Liver (tissue), 9 donors: Measurements from ENCODE around the gene HLA-A. TPM values are rescaled to one million over a fixed set of nuclear protein-coding genes. Genes with fewer than 3 reads are reported as not detected.
A peak's percentile ranks its signal among the peaks of the same experiment; 100 is the strongest.

Source experiments
- DNase-seq: peaks from one replicate; pipeline ENCODE4 v3.0.0-alpha.2; 2017; ENCODE audit warnings: low spot score
- H3K27ac ChIP-seq, 2 donors: one replicate each; pipeline ENCODE4 v1.7.0; 2013; ENCODE audit warnings: inconsistent platforms in 2 of 2, low read length in 2 of 2, control low read depth in 1 of 2, low read depth in 1 of 2, mild to moderate bottlenecking in 1 of 2
- H3K27me3 ChIP-seq, 4 donors: one replicate each; pipeline versions ENCODE4 v1.6.1 to v1.7.0; 2013; ENCODE audit warnings: low read length in 3 of 4, inconsistent platforms in 1 of 4, mild to moderate bottlenecking in 1 of 4, moderate library complexity in 1 of 4; ENCODE audit not compliant: control insufficient read depth in 4 of 4, insufficient read depth in 4 of 4
- H3K36me3 ChIP-seq, 4 donors: one replicate each; pipeline versions ENCODE4 v1.6.1 to v1.7.0; 2013; ENCODE audit warnings: low read length in 3 of 4, mild to moderate bottlenecking in 3 of 4, low read depth in 1 of 4, moderate library complexity in 1 of 4; ENCODE audit not compliant: control insufficient read depth in 4 of 4, insufficient read depth in 3 of 4
- H3K4me1 ChIP-seq, 4 donors: one replicate each; pipeline versions ENCODE4 v1.6.1 to v1.7.0; 2013; ENCODE audit warnings: low read length in 3 of 4, mild to moderate bottlenecking in 3 of 4, moderate library complexity in 1 of 4; ENCODE audit not compliant: control insufficient read depth in 4 of 4, insufficient read depth in 4 of 4
- H3K4me3 ChIP-seq, 3 donors: one replicate each; pipeline versions ENCODE4 v1.6.1 to v1.7.0; 2013; ENCODE audit warnings: low read length in 3 of 3, control low read depth in 1 of 3, low read depth in 1 of 3, mild to moderate bottlenecking in 1 of 3
- H3K9ac ChIP-seq, 2 donors: one replicate each; pipeline ENCODE4 v1.7.0; 2013; ENCODE audit warnings: low read length in 2 of 2, mild to moderate bottlenecking in 2 of 2, moderate library complexity in 2 of 2, control low read depth in 1 of 2, low read depth in 1 of 2
- H3K9me3 ChIP-seq, 4 donors: one replicate each; pipeline versions ENCODE4 v1.6.1 to v1.7.0; 2013; ENCODE audit warnings: low read length in 3 of 4; ENCODE audit not compliant: control insufficient read depth in 4 of 4
- CTCF ChIP-seq: fragments of 150-350 bp; IDR thresholded peaks from 2 replicates; pipeline ENCODE4 v1.5.1; 2017; ENCODE audit warnings: improper control_type of control experiment, low read depth, low read length; ENCODE audit not compliant: missing input control
- FOXA1 ChIP-seq: IDR thresholded peaks from 2 replicates; pipeline ENCODE4 v1.6.1; 2016; ENCODE audit warnings: antibody characterized with exemption
- GABPA ChIP-seq, 2 donors: IDR thresholded peaks in 1 of 2; conservative IDR thresholded peaks in 1 of 2; 2 replicates each; pipeline ENCODE4 v1.6.1; 2016; ENCODE audit warnings: antibody characterized with exemption in 2 of 2, mild to moderate bottlenecking in 1 of 2, moderate library complexity in 1 of 2
- HNF4A ChIP-seq, 2 donors: conservative IDR thresholded peaks; 2 replicates each; pipeline ENCODE4 v1.6.1; 2016; ENCODE audit warnings: antibody characterized with exemption in 2 of 2, mild to moderate bottlenecking in 2 of 2
- HNF4G ChIP-seq: IDR thresholded peaks from 2 replicates; pipeline ENCODE4 v1.6.1; 2016; ENCODE audit warnings: antibody characterized with exemption
- JUND ChIP-seq, 2 donors: IDR thresholded peaks; 2 replicates each; pipeline ENCODE4 v1.6.1; 2016; ENCODE audit warnings: antibody characterized with exemption in 2 of 2
- RAD21 ChIP-seq, 2 donors: IDR thresholded peaks; 2 replicates each; pipeline ENCODE4 v1.6.1; 2016; ENCODE audit warnings: antibody characterized with exemption in 2 of 2, mild to moderate bottlenecking in 2 of 2
- RXRA ChIP-seq, 2 donors: IDR thresholded peaks; 2 replicates each; pipeline ENCODE4 v1.6.1; 2017 to 2018; ENCODE audit warnings: antibody characterized with exemption in 2 of 2, mild to moderate bottlenecking in 1 of 2
- SP1 ChIP-seq: IDR thresholded peaks from 2 replicates; pipeline ENCODE4 v1.6.1; 2018; ENCODE audit warnings: antibody characterized with exemption, mild to moderate bottlenecking
- TAF1 ChIP-seq: conservative IDR thresholded peaks from 2 replicates; pipeline ENCODE4 v1.6.1; 2016; ENCODE audit warnings: antibody characterized with exemption, mild to moderate bottlenecking
- YY1 ChIP-seq: IDR thresholded peaks from 2 replicates; pipeline ENCODE4 v1.6.1; 2016; ENCODE audit warnings: antibody characterized with exemption, mild to moderate bottlenecking
- ZBTB33 ChIP-seq: IDR thresholded peaks from 2 replicates; pipeline ENCODE4 v1.6.1; 2016; ENCODE audit warnings: antibody characterized with exemption
- WGBS: extraction: QIAGEN DNeasy Blood & Tissue Kit; methylation state at CpG from one replicate; pipeline ENCODE4 v1.1.7; 2013; 5-methylcytosine and 5-hydroxymethylcytosine counted together
- polyA plus RNA-seq, 2 donors: library from polyadenylated mRNA; stranded (reverse) in 1 of 2; unstranded in 1 of 2; fragments of 200-250 nt in 1 of 2; fragments of >200 nt in 1 of 2; fragmentation: Nextera tagmentation in 1 of 2; extraction: Ambion mirVana in 1 of 2; gene quantifications; one replicate each; pipeline versions ENCODE4 v1.2.1 to v1.2.3, GENCODE V29; 2013 to 2015
- total RNA-seq, 2 donors: library from RNA; depleted of rRNA; stranded (reverse); fragments of >200 nt; gene quantifications; one replicate each; pipeline ENCODE4 v1.2.3, GENCODE V29; 2014
- TF ChIP-seq, protein P1 (sequence below): IDR thresholded peaks from 2 replicates; pipeline ENCODE4 v1.6.1; 2016; ENCODE audit warnings: antibody characterized with exemption, mild to moderate bottlenecking
- donor health status: healthy.
- donor health status: healthy.
- donor health status: healthy.
- donor health status: healthy.
- donor health status: healthy.

The HLA-A gene
- total RNA-seq (100 to 1,000 TPM; 145 to 191 TPM), polyA plus RNA-seq (100 to 1,000 TPM; 256 to 321 TPM)

DNA sequence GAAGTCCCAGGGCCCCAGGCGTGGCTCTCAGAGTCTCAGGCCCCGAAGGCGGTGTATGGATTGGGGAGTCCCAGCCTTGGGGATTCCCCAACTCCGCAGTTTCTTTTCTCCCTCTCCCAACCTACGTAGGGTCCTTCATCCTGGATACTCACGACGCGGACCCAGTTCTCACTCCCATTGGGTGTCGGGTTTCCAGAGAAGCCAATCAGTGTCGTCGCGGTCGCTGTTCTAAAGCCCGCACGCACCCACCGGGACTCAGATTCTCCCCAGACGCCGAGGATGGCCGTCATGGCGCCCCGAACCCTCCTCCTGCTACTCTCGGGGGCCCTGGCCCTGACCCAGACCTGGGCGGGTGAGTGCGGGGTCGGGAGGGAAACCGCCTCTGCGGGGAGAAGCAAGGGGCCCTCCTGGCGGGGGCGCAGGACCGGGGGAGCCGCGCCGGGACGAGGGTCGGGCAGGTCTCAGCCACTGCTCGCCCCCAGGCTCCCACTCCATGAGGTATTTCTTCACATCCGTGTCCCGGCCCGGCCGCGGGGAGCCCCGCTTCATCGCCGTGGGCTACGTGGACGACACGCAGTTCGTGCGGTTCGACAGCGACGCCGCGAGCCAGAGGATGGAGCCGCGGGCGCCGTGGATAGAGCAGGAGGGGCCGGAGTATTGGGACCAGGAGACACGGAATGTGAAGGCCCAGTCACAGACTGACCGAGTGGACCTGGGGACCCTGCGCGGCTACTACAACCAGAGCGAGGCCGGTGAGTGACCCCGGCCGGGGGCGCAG is at the start of gene HLA-A:
Gene HLA-A, plus strand, starts transcription at position 258 of the 778 bp plus-strand sequence. Its CDS starts 22 bp downstream, at position 280.
- Histone ChIP-seq H3K36me3 (peaks cover 2 to 9% (median 7%) of the 10 kb centered on the region in 4 donors), H3K9ac (peak within 1 kb of the TSS; percentile 82 to 99), H3K27ac (peak within 1 kb of the TSS; percentile 74 to 86), H3K4me1 (peaks cover 0 to 17% (median 4%) of the 10 kb centered on the region in 4 donors), H3K27me3 (no peaks in the 10 kb centered on the region), H3K4me3 (peak within 1 kb of the TSS; percentile 62 to 70 (median 68)), H3K9me3 (no peaks in the 10 kb centered on the region)
- WGBS: under 1% methylated on average over 68 of the region's 68 CpGs
- TF ChIP-seq GABPA (IDR thresholded peaks at IDR 0.05 in 1 of 2, conservative IDR thresholded peaks at IDR 0.05 in 1 of 2) (no peak), HNF4A (conservative IDR thresholded peaks at IDR 0.05) (peak; percentile 9 to 26), YY1 (peak; percentile 56), FOXA1 (no peak), HNF4G (no peak), TAF1 (peak; percentile 96), RXRA (IDR thresholded peaks at IDR 0.05) (peak in 1 of 2 donors; percentile 10), RAD21 (IDR thresholded peaks at IDR 0.05) (peak; percentile 23 to 24), CTCF (no peak), SP1 (peak; percentile 36), JUND (IDR thresholded peaks at IDR 0.05) (no peak)
- TF ChIP-seq, protein P1, sequence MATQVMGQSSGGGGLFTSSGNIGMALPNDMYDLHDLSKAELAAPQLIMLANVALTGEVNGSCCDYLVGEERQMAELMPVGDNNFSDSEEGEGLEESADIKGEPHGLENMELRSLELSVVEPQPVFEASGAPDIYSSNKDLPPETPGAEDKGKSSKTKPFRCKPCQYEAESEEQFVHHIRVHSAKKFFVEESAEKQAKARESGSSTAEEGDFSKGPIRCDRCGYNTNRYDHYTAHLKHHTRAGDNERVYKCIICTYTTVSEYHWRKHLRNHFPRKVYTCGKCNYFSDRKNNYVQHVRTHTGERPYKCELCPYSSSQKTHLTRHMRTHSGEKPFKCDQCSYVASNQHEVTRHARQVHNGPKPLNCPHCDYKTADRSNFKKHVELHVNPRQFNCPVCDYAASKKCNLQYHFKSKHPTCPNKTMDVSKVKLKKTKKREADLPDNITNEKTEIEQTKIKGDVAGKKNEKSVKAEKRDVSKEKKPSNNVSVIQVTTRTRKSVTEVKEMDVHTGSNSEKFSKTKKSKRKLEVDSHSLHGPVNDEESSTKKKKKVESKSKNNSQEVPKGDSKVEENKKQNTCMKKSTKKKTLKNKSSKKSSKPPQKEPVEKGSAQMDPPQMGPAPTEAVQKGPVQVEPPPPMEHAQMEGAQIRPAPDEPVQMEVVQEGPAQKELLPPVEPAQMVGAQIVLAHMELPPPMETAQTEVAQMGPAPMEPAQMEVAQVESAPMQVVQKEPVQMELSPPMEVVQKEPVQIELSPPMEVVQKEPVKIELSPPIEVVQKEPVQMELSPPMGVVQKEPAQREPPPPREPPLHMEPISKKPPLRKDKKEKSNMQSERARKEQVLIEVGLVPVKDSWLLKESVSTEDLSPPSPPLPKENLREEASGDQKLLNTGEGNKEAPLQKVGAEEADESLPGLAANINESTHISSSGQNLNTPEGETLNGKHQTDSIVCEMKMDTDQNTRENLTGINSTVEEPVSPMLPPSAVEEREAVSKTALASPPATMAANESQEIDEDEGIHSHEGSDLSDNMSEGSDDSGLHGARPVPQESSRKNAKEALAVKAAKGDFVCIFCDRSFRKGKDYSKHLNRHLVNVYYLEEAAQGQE: peak; percentile 64
- peak; percentile 84 for DNase-seq

DNA sequence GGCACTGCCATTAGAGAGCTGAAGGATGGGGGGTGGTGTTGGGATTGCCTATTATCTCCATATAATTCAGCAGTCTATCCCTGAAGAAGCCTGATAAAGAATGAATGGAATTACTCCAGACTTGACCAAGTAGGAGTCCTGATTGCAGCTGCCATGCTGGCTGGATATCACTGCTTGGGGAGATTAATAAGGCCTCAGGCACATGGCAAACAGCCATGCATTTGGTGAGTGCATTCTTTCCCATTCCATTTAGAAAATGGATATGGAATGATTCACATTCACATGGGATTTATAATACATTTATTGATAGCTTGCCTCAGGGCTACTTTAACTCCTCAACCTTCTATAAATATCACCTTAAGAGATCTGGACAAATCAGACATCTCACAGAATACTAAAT is 49.6 kb upstream of the HLA-A start:
- H3K36me3 ChIP-seq: peaks cover 0 to 2% (median 0%) of the 10 kb centered on the region in 4 donors
- H3K9ac ChIP-seq: no peak overlapping the region
- no peaks in the 10 kb centered on the region for H3K4me1 ChIP-seq
- no peaks in the 10 kb centered on the region for H3K27me3 ChIP-seq
- TF ChIP-seq YY1 (no peak), GABPA (IDR thresholded peaks at IDR 0.05 in 1 of 2, conservative IDR thresholded peaks at IDR 0.05 in 1 of 2) (no peak), HNF4G (no peak), RAD21 (IDR thresholded peaks at IDR 0.05) (no peak), ZBTB33 (no peak), HNF4A (conservative IDR thresholded peaks at IDR 0.05) (no peak)
- no peak overlapping the region for H3K27ac ChIP-seq
- DNase-seq: peak; percentile 3
- no peak overlapping the region for H3K4me3 ChIP-seq
- H3K9me3 ChIP-seq: no peaks in the 10 kb centered on the region
